GM12872 (cell line): Measurements from ENCODE around the gene PRDM5.

Experiments used
- TF ChIP-seq, protein P1 (sequence below): IDR thresholded peaks from 3 replicates; pipeline ENCODE4 v1.5.1; 2011; ENCODE audit warnings: low read depth, mild to moderate bottlenecking, low read length, moderate library complexity; ENCODE audit not compliant: insufficient read depth

The PRDM5 gene

DNA sequence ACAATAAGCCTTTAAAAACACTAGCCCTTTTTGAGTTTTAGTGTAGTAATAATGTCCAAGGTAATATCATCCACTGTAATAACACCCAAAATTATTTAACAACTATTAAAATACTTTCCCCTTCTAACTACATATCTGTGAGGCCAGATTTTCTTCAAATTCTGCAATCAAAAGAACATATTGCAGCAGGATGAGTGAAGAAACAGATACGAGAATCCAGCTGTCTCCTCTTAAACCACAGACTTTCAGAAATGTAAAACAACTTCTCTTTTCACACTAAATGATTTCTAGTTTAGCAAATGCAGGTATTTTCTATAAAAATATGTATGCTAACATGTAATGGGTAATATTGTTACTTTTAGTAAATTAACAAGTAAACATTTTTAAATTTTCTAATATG lies 148.9 kb downstream of the PRDM5 start:
- TF ChIP-seq, protein P1, sequence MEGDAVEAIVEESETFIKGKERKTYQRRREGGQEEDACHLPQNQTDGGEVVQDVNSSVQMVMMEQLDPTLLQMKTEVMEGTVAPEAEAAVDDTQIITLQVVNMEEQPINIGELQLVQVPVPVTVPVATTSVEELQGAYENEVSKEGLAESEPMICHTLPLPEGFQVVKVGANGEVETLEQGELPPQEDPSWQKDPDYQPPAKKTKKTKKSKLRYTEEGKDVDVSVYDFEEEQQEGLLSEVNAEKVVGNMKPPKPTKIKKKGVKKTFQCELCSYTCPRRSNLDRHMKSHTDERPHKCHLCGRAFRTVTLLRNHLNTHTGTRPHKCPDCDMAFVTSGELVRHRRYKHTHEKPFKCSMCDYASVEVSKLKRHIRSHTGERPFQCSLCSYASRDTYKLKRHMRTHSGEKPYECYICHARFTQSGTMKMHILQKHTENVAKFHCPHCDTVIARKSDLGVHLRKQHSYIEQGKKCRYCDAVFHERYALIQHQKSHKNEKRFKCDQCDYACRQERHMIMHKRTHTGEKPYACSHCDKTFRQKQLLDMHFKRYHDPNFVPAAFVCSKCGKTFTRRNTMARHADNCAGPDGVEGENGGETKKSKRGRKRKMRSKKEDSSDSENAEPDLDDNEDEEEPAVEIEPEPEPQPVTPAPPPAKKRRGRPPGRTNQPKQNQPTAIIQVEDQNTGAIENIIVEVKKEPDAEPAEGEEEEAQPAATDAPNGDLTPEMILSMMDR, result no peak

DNA sequence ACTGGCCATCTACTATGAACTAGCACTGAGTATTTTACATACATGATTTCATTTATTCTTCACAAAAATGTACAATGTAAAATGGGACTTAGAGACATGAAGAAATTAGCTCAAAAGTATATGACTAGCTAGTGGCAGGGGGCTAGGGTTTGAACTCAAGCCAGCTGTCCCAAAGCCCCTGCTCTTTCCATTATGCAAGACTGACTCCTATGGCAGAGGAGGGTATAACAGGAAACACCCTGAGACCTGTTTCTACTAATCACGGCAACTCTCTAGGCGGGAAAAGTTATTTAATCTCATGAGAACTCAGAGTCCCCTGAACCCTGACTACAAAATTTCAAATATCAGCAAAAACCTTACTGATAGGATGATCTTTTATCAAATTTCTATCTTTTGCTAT lies 150.6 kb downstream of the PRDM5 start:
- TF ChIP-seq, protein P1, result 0 out of 3 replicates have a peak, but pooled peaks have one; percentile 29

DNA sequence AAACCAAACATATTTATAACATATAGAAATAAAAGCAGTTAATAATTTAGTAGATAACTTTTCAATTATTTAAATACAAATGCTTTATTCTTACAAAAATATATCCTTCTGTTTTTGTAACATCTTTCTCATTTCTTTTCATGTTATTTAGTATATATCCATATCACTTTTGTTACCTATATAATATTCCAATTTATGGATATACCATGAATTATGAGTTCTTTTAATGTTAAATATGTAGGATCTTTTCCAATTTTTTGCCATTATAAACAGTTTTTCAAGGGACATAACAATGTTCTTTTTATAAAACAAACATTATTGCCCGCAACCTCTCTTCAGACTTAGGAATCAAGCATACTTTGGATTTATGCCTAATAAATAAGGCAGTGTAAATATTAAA lies 151.6 kb downstream of the PRDM5 start:
- TF ChIP-seq, protein P1, result no peak

DNA sequence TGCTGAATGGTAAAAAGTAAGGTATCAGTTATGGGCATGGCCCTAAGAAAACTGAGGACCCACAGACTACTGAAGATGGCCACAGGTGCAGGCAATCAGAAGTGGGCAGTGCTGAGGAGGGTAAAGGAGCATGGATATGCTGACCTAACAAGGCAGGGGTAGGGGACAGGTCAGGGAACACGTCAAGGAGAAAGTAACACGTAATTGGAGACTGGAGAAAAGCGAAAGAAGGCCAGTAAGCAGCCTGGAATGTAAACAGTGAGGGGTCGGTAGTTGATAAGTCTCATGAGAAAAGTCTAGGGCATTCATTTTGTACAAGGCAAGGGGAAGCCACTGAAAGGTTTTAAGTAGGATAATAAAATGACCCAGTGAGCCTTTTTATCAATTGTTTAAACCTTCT lies 153.3 kb downstream of the PRDM5 start:
- TF ChIP-seq, protein P1, result no peak

DNA sequence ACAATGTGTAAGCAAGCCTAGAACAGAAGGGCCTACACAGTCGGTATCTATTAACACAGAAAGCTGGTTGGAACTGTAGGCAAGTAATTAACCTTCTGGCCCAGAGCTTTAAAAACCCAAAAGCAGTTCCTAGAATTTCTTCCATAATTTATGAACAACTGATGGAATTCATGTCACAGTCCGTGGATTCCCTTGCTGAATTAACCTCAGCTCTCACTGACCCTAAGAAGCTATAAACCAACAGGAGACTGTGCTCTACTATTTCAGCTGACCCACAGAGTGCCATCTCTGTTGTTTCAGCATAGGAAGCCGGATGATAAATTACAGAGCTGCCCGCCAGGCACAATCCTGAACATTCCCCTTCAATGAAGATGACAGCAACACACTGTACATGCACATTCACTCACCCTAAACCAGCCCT lies 157.3 kb downstream of the PRDM5 start:
- TF ChIP-seq, protein P1, result no peak

DNA sequence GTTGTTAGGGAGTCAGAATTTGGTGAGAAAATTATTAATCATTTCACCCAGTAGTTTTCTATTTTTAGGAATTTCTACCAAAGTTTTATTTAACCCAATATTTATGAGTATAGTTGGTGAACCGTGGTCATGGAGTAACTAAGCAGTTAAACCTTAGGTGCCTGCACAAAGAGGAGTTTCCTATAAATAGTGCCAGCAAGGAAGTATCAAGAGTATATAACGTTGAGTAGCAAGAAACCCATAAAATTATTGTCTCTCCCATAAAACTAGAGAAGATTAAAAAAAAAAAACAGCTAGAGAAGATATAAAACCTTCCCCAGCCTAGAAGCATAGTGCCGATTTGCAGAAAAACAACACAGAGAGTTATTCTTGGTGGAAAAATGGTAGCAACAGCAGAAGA lies 158.9 kb downstream of the PRDM5 start:
- TF ChIP-seq, protein P1, result no peak

DNA sequence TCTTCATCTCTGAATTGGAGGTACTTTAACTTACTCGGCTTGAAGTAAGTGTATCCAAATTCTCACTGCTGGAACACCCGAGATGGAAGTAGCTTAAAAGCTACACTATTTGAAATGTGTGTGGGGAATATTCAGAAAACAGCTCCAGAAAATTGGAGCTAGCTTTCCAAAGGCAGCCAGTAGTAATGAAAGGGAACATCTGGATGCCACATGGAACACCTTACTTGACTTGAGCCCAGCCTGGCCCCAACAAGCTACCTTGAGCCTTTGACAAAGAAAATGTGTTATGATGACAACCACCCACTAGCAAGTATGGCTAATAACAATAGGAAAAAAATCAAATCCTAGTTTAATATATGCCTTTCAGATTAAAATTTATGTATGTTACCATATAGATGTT lies 161.5 kb downstream of the PRDM5 start:
- TF ChIP-seq, protein P1, result no peak

DNA sequence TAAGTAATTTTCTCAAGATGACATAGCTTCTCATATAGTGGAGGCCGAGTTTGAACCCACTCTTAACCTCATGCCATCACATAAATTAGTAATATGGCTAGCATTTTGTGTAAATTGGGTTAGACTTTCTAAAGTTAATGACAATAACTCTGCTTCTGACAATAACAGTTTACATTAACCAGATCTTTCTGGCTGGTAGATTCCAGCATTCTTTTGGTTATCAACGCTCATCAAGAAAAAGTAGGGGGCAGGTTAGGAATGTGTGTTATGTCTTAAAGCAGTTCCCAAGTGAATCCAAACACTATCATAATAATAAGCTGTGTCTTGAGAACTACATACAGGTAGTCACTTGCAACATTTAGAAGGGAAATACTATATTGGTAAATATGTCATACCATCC lies 162.5 kb downstream of the PRDM5 start:
- TF ChIP-seq, protein P1, result no peak
